NCI-H774 (cell line): ENCODE data around the gene MYF6.

Source experiments
- DNase-seq: peaks from one replicate; lab custom pipeline; 2025; lab: John Stamatoyannopoulos, UW

The MYF6 gene

DNA sequence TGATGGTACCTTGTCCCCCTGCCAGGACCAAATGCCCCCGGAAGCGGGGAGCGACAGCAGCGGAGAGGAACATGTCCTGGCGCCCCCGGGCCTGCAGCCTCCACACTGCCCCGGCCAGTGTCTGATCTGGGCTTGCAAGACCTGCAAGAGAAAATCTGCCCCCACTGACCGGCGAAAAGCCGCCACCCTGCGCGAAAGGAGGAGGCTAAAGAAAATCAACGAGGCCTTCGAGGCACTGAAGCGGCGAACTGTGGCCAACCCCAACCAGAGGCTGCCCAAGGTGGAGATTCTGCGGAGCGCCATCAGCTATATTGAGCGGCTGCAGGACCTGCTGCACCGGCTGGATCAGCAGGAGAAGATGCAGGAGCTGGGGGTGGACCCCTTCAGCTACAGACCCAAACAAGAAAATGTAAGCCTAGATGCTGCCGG, 410 bp downstream of the MYF6 start:
- no peak for DNase-seq

DNA sequence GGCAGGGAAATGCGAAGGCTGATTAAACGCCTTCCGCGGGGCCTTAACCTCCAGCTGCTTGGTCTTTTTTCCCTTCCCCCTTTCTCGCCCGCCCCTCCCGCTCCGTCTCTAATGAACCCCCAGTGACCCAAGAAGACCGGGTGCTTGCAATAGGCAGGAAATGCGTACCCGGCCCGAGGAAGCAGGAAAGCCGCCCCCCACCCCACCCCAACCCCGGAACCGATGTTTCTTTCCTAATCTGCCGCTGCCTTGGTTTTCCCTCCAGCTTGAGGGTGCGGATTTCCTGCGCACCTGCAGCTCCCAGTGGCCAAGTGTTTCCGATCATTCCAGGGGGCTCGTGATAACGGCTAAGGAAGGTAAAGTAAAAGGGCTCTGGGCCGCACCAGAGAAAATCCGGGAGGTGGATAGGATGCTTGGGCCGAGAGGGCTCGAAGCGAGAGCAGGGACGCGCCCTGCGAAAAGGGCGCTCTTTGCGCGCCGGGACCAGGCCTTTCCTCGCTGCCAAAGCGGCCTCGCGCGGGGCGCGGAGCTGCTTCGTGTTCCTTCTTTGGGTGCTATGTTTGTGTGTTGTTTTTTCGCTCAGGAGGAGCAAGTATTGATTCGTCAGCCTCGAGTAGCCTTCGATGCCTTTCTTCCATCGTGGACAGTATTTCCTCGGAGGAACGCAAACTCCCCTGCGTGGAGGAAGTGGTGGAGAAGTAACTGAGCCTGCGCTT, 983 bp downstream of the MYF6 start:
- DNase-seq: no peak

DNA sequence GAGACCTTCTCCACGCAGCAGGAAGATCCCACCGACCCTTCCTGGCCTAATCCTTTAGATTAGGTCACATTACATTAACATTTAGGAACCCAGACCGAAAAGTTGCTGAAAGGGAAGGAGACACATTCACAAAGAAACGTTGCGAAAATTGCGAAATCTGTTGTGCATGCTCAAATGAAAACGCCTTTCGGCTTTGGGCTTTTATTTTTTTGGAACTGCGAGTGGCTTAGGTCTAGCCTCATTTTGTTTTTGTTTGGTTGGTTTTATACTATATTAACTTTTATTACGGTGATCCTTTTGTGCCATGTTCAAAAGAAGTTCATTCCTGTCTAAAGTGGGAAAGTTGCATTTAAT, 1.5 kb downstream of the MYF6 start:
- no peak for DNase-seq

DNA sequence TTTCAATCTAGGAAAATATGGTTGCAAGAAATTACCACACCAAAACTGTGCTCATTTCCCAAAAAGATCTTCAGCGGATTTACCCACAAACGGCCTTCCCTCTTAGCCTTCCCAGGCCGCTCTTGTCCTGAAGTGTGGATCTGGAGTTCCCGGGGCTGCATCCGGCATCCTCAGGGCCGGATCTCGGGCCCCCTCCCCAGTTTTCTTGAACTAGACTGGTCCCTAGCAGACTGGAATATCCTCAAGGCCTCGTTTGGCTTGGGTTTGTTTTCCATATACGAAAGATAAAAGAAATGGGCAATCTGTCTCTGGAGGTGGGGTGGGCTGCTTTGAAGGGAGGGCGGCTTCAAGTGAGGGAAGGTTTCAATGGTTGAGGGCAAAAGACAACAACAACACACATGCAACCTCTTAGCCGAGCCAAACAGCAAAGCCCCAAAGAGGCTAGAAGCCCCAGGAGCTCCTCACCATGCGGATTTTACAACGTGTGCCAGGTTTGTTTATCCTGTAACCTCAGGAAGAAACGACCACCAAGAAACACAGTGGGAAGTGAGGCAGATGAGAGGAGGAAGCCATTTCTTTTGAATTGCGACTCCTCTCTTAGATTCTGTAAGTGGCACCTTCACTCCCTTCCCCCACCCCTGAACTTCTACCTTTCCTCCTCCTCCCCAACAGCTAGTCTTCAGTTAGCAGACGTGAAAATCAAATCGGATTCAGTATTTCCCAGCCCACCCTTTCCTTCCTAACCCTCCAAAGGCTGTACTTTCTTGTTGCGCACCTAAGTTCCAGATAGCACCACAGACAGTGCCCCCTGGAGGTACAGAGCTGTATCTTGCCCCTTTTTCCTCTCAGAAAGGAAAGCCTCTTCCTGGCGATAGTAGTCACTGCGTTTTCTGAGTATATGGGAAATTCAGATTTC, 2.6 kb downstream of the MYF6 start:
- DNase-seq: no peak

DNA sequence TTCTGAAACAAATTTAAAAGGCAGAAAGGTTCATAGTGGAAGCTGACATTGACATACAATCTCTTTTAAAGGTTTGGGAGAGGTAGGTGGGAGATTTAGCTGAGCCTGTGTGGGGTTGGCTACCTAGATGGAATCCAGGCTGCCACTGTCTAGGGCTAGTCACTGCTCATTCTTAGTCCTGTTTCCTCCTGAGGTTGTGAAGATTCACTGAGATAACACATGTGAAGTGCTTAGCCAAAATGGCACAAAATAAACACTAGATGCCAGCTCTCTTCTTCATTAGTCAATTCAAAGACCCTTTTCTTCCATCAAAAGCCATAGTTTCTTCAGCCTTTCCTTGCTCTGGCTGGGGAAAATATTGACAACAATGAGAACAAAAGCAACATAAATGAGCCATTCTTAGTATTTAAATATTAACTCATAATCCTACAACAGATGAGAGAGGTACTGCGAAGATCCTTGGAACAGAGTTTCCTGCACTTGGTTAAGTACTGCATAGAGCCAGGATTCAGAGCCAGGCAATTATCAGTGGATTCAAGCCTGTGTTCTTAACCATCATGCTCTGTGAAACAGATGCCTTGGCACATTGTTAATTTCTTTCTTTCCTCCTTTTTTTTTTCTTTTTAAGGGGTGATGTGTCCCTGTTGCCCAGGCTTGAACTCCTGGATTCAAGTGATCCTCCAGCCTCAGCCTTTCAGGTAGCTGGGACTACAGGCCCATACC, 3.5 kb downstream of the MYF6 start:
- no peak for DNase-seq

DNA sequence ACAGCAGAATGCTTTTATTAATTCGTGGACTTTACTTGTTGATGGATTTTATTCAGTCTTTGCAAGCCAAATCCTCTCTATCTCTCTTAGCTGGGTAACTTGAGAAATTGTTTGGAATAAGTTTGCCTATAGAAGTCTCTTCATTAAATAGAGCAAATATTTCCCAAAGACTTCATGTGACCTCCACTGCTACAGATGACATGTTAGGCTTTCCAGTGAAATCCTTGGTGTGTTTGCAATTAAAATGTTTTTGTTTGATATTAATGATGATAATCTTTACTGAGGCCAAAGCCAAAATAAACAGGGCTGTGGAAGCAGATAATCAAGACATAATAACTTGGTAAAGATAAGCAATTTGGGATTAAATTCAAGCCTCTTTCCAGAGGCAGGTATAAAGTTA, 4.4 kb downstream of the MYF6 start:
- no peak for DNase-seq

DNA sequence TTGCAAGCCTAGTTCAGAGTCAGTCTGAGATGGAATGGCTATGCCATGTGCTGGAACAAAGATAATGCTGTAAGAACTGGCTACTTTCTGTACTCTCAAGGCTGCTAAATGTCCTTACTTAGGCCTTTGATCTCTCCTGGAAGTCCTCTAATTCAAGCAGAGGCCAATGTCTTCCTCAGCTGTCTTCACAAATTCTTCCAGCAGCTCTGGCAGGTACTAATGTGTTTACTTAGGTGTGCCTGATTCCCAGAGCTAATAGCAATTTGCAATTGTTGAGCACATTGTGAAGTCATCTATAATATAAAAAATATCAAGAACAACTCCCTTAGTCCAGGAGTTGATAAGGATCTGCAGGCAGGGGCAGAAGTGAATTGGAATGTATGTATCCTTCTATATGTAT, 5.4 kb downstream of the MYF6 start:
- no peak for DNase-seq

DNA sequence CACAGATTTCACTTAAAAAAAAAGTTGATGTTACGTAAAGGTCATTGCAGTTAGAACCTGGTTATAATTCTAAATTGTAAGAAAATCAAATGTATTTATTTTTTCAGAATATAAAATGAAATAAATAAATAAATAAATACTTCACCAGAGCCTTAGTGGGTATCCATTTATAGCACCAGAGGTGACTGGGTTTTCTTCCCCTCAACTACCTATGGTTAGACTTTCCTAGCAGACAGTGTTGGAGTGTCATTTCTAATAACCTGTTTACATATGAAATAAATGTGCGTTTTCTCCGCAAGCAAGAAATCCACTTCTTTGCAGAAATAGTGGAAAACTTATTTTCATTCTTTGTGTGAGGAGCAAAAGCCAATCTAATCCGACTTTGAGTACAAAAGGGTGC, 6.0 kb downstream of the MYF6 start:
- no peak for DNase-seq

DNA sequence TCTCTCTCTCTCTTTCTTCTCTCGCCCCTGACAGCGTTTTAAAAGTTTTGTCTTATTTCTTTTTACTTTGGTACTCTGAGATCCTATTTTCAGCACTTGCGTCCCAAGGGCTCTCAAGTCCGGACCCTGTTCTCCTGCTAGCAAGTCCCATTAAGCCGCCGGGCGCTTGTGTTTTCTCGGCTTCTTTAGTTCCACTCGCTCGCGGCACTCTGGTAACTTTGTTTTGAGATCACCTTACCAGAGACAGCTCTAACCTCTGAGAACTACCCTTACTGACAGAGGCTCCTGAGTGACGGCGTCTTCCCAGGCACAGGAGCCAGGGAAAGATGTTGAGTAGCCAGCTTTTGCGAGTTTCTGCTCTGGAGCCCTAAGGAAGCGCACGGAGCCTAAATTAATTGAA, 6.6 kb downstream of the MYF6 start:
- no peak for DNase-seq

DNA sequence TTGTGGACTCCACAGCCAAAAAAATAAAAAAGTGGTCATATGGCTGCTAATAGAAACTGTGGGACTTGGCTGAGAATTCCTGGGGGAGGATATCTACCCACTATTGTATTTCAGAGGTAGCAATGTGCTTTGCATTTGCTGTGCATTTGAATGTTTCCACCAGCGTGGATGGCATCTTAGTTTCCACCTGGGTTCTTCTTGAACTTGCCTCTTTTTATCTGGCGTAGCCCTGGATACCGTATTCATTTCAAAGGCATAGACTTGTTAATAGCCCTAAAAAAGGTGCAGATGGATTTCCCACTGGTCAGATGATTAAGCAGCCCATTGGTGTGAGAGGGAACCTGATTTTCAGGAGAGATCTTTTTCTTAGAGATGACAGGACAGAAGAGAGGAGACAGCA, 7.4 kb downstream of the MYF6 start:
- no peak for DNase-seq

DNA sequence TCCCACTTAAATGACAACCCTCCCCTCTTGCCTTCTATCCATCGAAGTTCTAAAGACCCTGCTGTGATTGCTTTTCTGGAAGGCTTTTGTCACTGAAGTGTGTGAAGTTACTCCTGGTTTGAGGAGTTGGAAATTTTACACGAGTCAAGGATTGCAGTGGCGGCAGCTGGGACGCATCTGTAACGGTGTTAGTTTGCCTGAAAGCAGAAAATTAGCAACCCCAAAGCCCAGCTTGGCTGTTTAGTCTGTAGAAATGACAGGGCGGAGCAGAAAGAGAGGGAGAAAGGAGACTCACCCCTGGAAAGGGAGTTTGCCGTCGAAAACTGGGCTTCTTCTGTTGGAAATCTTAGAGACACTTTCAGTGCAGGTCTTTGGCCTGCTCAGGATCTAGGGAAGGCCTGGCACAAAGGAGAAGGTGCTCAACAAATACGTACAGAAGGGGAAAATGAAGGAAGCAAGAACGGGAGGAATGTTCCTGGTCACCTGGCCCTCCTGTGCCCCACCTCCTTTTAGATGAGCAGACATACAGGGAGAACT, 8.3 kb downstream of the MYF6 start:
- no peak for DNase-seq

DNA sequence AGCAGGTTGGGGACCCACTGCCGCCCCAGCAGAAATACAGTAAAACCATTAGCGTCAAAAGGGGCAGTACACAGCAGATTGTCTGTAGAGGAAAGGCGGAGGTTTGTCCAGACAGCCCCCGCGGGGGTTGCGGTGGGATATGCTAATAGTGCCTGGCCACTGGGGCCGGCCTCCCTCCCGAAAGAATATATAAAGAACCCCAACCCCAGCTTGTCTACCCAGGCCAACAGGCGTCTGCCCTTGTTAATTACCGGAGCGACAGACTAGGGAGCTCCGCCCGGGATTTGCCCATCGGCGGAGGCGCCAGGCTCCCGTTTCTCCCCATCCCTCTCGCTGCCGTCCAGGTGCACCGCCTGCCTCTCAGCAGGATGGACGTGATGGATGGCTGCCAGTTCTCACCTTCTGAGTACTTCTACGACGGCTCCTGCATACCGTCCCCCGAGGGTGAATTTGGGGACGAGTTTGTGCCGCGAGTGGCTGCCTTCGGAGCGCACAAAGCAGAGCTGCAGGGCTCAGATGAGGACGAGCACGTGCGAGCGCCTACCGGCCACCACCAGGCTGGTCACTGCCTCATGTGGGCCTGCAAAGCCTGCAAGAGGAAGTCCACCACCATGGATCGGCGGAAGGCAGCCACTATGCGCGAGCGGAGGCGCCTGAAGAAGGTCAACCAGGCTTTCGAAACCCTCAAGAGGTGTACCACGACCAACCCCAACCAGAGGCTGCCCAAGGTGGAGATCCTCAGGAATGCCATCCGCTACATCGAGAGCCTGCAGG, 9.4 kb downstream of the MYF6 start, which contains the start of gene MYF5:
TSS of gene MYF5 (plus strand) at position 217 of the 774 bp plus-strand sequence. CDS start at position 369, 152 bp downstream.
- no peak for DNase-seq

DNA sequence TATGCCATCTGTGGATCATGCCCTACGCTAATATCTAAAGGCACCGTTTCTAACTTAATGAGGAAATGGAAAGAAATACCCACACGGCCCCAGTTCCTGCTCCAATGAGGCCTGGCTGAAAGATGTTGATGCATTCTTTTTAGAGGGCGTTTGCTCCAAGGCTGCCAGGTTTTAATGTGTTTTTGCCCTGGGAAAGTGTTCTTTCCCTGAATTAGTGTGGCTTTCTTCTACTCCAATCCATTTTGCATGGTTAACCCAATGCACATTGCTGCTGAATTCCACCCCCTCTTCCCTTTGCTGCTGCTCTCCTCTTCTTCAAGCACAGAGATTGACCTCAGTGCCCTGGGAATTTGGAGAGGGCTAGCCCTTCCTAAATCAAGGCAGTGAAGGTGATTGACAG, 10.4 kb downstream of the MYF6 start:
- no peak for DNase-seq

DNA sequence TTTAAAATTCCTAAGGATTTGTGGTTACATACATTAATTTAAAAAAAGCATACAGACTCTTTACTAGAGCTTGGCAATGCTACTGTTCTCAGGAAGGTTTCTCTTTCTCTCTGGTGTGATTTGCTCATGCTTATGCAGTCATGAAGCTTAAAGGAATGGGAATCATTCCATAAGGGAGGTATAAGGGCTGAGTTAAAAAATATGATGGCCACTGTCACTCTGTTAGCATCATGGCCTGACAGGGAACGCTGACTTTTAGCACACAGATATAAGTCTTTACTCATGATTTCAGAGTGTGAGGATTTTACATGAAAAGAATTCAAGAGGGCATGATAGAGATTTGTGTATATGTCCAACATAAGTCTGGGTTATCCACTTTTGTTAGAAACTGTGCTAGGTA, 13.1 kb downstream of the MYF6 start:
- no peak for DNase-seq

DNA sequence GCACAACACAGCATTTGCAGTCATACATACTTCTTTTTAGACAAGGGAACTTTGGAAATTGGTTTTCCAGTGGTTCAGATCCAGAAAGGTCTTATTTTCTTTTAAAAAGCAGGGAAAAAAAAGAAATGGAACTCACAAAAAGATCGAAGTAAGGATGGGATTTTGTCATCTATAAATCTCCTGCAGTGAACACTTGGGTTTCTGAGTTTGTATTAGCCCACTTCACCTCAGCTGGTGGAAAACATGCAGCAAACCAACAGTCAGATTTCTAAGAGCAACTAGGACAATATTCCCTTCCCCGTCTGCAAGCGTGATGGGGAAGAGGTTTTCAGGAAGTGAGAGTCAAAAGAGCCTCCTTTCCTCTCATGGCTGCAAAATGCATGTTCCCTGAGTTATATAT, 13.9 kb downstream of the MYF6 start:
- DNase-seq: no peak

DNA sequence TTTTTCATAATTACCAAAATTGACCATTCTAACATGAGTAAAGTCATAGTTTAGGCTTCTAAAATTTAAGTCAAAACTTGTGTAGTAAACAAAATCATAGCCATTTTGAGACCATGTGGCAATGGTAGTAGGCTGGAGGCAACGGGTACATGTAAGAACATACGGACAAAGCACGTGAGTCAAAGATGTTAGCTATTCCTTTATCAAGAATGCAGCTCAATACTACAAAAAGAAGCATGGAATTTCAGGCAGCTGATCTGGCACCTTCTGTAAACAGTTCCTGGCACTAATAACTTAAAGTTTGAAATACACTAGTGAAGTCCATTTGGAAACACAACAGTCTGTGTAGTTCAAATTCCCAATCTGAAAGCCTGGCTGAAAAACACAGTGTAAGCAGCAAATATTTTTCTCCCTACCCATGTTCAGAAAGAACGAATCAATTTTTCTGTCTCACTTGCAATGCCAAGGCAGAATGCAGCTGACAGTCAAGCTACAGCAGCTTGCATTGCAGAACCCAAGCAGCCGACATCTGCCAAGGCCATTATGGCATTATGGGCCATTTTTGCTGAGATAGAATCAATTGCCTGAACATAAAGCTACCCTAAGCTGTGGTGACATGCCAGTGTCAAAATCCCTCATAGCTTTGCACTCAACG, 38.5 kb downstream of the MYF6 start:
- DNase-seq: no peak

DNA sequence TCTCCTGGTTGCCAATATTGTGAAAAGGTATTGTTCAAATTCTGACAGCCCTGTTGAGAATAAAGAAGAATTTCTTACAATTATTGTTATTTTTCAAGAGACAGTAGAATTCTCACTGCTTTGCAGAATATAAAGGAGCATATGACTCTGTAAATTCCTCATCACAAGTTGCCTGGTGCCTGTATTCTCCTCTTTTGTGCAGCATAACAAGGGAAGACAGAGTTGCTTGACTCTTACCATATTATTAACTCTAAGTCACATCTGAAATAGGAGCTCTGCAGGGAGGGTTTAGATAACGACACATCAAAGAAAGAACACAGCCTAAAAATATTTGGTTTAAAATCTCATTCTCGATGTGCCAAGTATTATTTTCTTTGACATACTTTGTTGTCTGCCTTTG, 40.4 kb downstream of the MYF6 start:
- DNase-seq: no peak

DNA sequence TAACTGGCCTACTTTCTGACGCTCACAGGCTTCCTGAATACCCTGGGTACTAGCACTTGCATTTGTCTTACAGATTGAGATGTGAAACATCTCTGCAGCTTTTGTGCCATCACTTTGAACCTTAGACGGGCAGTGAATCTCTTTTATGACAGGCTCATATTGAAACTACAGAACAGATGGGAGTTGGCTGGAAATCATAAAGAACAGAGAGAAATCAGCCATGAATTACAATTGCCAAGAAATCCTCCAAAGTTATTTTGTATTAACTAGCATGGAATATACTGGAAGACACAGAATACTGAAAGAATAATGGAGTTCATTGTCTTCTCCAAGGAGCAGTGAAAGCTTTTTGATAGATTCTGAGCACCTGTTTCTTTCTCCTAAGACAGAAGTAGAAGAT, 42.0 kb downstream of the MYF6 start:
- DNase-seq: no peak

DNA sequence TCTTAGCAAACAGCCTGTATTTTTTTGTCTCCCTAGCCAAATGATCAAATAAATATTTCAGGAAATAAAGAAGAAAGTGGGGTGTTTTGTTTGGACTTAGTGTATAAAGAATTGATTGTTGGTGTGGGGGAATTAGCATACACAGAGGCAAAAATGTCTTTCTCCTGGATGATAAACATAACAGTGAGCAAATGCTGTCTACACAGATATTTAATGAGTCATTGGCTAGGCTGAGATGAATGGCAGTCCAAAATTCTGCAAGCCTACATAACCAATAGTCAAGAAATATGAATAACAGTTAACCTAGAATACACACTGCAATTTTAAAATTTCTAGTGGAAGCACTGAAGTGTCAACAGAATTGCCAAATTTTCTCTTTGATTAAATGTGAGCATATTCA, 45.0 kb downstream of the MYF6 start:
- DNase-seq: no peak

DNA sequence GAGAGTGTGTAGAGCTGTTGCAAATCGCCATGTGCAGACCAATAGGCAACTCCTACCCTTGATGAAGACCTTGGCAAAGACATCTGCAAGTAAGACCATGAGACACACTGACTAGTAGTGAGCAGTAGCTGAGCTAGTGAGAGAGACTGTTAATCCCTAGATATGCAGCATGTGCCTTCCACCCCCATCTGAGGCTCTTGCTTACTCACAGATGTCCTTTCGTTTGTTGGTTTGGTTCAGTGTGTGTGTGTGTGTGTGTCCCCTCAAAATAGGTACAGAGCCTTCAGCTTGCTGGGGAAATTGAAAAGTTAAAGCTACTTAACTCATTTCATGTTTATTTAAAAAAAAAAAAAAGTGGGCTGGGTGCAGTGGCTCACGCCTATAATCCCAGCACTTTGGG, 46.8 kb downstream of the MYF6 start:
- DNase-seq: no peak

DNA sequence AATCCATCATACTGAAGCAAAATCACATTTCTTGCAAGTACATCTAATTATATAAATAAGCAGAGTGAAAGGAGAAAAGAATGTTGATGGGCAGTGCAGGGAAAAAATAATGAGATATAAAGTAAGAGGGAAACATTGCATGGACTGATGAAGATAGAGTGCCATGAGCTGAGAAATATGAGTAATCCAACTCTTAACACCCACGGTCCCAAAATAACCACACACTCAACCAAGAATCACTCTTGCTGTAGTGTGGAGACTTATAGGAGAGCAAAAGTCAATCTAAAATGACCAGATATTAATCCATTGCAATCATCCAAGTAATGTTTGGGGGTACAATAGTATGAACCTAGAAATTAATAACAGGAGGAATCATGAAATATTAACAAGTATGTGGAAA, 49.4 kb downstream of the MYF6 start:
- DNase-seq: no peak
